Activated CD4-positive, alpha-beta T cell treated with anti-CD3 and anti-CD28 coated beads for 48 hours (primary cell): ENCODE results near the gene DYSF.
A peak's percentile ranks its signal among the peaks of the same experiment; 100 is the strongest.

Experiments used
- DNase-seq: peaks from one replicate; pipeline ENCODE4 v3.0.0-alpha.2; 2020

The DYSF gene

DNA sequence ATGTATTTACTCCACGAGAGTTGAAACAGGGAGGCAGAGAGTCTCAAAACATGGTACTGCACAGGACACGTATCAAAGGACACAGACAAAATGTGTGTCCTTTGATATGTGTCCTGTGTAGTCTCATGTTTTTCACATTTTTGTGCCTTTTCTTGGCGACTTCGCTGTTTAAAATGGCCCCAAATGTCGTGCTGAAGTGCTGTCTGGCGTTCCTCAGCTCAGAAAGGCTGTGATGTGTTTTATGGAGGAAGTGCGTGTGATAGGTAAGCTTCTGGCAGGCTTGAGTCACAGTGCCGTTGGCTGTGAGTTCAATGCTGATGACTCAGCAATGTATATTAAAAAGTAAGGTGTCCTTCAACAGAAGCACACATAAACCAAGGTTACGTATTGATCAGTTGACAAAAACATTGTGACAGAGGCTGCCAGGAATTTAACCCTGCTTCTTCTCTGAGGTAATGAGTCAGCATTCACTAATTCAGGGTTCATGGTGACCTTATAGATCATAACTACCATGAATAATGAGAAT, 78.2 kb downstream of the DYSF start:
- DNase-seq, result peak; percentile 10

DNA sequence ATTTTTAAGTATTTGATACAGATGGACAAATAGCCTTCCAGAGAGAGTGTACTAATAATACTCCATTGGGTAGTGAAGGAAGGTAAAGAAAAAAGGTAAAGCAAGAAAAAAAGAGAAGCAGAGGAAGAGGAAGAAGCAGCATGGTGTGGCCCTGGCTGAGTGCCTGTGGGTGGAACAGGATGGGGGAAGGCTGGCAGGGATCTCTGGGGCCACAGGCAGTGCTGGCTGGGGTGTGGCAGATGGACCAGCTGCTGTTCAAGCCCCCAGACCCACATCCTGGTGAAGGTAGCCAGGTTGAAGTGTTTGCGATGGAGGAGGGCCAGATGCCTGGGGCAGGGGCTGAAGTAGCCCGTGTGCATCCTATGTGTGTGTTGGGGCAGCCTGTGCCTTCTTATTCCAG, 79.0 kb downstream of the DYSF start:
- no peak for DNase-seq

DNA sequence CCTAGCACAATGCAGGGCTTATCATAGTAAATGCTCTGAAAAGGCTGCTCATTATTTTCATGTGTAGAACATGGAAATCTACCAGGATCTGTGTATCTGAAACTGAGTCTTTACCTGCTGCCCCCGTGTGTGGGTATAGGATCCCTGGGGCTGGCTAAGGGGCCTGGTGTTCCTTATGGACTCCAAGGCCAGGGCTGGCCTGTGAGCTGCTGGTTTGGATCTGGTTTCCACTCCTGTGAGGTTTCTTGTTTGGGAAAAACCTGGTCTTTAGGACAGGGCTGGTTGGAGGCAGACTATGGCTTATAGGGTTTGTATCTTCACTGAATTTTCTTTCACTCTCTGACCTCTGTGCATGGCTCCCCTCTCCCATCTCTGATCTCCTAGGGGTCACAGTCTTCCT, 80.8 kb downstream of the DYSF start:
- DNase-seq, result no peak

DNA sequence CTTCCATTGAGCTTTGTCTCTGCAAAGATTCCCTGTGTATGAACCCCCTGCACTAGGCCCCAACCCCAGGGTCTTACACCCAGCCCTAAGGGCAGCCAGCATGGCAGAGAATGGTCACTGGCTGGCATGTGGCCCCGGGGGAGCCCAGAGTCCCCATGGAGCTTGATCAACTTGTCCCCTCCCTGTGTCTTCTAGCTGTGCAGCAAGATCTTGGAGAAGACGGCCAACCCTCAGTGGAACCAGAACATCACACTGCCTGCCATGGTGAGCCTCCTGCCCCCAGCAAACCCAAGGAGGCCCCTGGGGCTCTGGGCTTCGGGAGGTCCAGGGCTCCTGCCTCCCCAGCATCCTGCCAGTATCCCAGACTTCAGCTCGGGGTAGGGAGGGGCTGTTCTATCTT, 81.5 kb downstream of the DYSF start:
- no peak for DNase-seq

DNA sequence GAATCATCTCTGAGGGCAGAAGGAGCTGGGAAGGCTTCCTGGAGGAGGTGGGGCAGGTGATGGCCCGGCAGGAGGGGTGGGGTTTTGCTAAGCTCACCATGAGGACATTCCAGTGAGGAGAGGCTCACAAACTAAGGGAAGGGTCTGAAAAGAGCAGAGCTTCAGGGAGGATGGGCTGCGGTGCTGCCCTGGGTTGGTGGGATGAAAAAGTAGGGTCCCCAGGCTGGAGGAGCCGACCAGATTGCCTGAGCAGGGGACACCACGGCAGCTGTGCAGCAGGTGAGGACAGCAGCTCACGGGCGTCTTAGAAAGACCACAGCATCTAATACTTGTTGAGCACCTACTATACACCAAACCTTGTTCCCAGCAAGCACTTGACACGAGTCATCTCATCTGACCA, 82.2 kb downstream of the DYSF start:
- no peak for DNase-seq

DNA sequence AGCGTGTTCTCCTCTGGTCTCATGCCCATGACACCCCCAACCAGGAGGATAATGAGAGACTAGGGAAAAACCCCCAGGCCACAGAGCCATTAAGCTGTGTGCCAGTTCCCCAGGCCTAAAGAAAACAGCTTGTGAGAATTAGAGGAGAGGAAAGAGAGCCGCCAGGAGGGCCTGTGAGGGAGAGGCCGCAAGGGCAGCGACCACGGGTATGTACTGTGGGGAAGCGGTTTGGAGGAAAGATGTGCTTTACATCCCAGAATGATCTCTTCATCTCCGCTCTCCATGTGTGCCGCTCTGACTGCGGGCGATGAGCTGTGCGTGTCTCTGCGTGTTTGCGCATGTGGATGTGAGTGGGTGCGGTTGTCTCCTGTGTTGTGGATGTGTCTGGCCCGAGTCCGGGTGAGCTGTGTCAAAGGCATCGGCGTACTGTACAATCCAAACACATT, 82.9 kb downstream of the DYSF start:
- no peak for DNase-seq

DNA sequence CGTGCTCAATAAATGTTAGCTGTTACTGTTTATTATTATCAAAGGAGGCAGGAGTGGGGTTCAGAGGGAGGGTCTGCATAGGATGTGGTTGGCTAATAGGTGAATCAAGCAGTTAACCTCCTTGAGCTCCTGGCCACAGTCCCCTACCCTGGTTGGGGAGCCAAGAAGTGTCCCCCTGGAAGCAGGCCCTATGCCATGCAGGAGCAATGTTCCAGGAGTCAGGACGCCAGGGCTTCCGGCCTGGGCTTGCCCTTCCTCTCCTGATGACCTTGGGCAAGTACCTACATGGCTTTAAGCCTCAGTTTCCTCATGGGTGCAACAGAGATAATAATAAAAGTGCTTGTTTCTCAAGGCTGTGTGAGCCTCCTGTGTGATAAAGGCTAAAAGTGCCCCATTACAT, 84.9 kb downstream of the DYSF start:
- no peak for DNase-seq

DNA sequence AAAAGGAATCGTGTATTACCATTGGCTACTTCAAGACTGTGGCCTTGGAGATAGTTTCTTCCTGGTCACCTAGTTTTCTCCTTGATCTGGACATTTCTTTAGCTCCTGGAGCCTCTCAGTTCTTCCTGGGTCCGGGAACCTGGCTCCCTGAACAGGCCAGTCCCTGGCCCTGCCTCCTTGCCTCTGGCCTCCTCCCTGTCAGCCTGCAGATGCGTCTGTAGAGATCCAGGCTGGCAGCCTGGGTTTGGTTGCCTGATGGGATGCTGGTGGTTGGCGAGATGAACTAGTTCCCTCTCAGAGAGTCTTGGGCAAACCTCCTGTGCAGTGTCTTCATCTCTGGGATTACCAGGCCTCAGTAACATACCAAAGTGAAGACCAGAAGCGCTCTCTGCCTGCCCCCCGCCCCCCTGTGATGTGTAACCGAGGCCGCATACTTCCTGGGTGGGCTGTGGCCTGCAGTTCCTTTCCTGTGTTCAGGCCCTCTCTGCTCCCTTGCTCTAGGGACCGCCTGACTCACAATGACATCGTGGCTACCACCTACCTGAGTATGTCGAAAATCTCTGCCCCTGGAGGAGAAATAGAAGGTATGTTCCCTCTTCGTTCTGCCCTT, 85.4 kb downstream of the DYSF start:
- DNase-seq, result no peak

DNA sequence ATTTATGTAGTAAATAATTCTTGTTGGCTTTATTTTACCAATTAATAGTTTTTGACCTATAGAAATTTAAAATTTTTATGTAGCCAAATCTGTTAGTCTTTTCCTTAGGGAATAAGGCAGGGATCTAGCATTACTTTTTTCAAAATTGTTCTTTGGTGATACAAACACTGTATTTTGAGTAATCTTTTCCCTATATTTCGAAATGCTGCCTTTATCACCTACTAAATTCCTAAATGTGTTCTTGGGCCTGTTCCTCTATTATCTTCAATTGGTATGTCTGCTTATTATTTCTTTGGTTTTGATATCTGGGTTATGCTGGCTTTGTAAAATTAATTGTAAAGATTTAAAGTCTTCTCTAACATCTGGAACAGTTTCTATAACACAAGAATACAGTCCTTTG, 87.5 kb downstream of the DYSF start:
- DNase-seq, result no peak

DNA sequence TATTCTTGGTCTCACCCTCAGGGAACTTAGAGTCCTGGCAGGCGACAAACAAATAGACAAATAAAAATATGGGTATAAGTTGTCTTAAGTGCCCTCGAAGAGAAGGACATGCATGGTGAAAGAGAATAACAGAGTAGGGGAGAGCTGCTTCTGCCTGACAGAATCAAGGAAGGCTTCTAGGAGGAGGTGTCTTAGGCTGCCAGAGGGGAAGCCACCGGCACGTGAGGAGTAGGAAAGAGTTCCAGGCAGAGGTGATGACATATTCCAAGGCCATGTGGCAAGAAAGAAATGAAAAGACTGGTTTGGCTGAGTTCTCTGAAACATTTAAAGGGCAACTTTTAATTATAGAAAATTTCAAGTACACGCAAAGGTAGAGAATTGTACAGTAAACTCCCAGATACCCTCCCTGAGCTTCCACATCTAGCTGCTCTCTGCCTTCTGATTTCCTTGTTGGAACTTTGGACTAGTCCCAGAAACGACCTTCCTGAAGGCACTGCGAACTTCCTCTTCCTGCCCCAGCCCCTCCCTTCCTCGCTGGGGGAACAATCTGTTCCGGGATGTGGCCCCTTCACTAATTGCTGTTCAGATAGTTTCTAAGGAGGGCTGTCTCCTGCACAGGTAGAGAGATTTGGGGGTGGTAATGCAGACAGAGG, 91.7 kb downstream of the DYSF start:
- no peak for DNase-seq

DNA sequence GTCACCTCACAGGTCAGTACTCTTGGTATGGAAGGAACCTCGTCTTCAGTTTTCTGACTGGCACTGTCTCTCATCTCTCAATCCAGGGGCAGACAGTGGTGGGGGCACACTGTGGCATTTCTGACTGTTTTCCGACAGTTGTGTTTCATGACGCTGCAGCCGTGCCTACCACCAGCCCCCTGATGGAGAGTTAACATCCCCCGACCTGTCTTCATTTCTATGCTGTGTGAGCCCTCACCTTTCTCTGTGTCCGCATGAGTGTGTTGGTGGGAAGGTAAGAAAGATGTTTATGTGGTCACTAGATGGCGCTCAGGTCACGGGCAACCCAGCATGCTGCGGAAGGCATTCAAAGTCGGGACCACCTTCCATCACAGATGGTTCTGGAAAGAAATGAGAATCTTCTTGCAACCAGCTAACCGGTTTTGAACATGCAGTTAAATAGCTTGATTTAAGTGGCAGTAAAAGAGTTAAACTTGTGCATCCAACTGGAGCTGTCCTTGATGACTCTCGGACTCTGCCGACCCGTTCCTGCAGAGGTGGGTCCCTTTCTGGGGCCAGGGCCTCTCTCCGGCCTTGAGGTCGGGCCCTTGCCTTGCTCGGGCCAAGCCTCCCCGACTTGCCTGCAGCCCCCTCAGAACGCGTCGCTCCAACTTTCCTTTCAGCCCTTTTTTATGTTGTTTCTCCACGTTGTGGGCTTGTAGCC, 92.4 kb downstream of the DYSF start:
- peak; percentile 61 for DNase-seq

DNA sequence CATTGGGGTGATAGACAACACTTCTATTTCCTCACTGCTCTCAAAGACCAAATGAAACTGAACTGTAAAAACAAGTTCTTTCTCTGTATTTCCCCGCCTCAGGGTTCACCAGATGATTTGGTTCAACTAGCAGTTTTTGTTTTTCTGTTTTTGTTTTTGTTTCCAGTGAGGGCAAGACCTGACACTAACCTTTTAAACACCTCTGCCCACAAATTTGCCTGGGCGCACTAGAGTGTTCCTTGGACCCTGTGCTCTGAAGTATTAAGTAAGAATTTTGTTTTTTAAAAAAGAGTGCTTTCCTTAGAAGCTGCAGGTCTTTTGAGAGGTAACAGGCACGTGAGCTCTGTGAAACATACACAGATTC, 92.9 kb downstream of the DYSF start:
- no peak for DNase-seq

DNA sequence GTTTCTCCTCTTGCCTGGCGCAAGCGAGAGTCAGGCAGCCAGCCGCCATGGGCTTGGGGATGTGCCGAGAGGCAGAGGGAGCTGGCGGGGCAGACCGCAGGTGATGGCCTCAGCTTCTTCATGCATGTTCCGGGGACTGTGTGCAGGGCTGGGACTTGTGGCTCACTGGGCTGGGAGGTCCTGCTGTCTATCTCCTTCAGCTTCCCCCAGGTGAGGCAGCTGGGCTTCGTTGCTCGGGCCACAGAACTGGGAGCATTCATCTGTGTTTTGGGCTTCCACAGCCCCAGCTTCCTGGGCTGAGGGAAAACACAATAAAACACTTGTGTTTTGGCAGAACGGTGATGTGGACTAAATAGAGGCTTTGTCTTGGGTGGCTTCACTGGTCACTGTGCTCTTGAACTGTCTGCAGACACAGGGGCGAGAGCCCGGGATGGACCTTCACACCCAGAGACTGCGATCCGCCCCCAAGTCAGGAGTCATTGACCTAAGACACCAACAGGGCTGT, 93.5 kb downstream of the DYSF start:
- no peak for DNase-seq

DNA sequence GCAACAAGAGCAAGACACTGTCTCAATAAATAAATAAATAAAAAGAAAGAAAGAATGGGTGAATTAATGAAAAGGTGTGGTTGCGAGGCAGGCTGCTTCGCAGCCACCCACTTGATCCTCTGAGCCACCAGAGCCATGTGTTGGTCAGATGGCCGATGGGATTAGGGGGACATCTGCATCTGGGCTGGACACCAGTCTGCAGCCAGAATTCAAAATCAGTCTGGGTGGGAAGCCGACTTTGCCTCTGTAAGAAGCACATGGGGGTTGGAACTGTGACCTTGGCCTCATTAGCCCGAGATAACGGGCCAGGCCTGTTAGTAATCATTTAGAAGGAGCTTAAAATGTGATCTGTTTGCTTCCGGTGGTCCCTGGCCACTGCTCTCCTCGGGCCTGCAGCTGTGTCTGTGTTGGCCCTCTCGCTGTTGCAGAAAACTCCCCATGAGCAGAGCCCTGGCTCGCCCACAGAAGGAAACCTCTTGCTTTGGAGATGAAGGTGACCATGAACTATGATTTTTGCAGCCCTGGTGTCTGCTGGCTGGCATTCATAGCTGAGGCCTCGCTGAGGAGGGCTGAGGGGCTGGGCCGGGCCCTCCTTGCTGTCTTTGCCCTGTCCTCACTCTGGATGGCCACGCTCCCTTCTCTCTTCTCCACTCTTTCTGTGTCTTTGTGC, 94.4 kb downstream of the DYSF start:
- no peak for DNase-seq

DNA sequence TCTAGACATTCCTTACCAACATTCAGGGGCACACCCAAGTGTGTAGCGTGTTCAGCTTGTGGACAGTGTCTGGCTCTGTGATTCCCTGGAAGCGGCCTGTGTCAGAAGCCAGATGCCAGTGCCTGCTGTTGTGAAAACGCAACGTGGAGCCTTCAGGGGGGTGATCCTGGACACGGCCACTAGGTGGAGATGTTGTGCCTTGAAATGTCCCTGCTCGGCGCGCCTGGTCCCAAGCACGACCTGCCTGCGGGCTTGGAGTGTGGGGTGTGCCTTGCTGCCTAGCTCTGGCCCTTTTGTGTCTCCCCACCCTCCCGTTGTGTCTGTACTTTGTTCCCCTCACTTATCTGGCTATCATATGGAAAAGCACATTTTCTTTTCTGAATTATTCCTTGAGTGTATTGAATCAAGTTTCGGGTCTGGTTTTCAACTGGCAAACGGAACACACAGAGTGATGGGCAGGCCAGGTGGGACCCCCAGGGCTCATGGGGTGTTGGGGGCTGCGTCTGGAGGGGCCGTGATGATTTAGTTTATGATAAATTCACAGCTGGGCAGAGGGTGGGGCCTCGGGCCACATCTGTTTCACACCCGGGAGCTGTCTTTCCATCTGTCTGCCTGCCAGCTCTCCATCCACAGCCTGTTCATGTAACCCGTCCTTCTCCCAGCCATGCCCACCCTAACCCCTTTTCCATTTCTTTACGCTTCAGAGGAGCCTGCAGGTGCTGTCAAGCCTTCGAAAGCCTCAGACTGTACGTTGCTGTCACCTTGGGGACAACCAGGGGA, 95.5 kb downstream of the DYSF start:
- DNase-seq, result peak; percentile 80

DNA sequence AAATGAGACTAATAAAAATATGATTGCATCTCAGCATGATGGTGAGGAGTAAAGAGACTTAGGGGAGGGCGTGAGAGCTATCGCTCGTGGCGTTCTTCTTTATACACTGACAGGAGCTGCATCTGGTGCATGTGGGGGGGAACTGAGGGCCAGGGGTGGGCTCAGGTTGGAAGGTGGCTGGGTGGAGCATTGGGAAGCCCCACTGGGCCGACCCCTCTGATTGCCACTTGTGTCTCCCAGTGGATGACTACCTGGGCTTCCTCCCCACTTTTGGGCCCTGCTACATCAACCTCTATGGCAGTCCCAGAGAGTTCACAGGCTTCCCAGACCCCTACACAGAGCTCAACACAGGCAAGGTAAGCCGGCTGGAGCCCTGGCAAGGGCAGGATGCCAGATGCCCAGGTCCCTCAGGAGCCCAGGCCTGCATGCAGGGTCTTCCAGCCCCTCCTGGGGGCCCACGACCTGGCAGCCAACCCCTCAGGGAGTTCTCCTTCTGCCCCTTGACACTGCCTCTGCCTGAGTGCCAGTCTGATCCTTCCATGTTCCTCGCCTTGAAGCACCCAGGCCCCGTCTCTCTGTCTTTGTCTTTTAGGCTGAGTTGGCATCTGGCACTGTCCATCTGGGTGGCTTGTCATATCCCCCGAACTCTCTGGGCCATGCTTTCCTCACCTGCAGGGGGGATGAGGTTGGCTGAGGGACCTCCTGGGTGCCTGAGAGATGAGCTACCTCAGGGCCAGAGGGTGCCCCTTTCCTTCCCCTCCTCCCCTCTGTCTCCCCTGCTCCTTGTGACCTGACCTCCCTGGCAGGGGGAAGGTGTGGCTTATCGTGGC, 97.7 kb downstream of the DYSF start:
- DNase-seq, result no peak

DNA sequence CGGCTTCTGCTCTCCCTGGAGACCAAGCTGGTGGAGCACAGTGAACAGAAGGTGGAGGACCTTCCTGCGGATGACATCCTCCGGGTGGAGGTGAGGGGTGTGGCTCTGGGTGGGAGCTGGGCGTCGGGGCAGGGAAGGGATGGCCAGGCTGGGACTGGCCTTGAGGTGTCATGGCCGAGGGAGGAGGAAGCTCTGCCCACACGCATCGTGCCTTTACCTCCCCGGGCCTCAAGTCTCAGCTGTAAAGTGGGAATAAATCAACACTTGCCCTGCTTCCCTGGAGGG, 98.2 kb downstream of the DYSF start:
- DNase-seq, result no peak

DNA sequence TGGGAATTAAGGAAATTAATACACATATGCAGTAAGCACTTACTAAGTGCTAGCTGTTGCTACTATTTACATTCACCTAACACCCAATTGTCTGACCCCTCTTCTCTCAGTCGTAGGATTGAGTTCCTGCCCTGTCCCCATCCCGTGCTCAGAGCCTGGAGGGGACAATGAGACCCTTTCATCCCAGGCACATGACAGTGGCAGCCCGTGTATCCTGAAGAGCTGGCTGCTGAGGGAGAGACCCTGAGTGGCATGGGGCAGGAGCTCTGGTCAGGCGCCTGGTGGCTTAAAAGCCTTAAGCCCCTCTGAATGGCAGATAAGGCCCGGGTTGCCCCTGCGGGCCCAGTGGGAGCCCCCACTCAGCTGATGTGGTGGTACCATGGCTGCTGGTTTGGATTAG, 99.0 kb downstream of the DYSF start:
- DNase-seq, result no peak

DNA sequence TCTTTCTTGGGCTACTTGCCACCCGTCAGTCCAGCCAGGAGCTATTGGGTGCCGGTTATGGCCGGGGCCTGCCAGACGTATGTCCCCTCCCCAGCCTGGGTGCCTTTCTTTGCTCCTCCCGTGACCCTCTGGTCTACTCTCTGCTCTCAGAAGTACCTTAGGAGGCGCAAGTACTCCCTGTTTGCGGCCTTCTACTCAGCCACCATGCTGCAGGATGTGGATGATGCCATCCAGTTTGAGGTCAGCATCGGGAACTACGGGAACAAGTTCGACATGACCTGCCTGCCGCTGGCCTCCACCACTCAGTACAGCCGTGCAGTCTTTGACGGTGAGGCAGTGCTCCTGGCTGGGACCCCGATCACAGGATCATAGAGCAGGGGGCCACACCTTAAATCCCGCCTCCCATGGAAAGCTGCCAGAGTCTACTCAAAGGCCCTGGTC, 99.5 kb downstream of the DYSF start:
- no peak for DNase-seq

DNA sequence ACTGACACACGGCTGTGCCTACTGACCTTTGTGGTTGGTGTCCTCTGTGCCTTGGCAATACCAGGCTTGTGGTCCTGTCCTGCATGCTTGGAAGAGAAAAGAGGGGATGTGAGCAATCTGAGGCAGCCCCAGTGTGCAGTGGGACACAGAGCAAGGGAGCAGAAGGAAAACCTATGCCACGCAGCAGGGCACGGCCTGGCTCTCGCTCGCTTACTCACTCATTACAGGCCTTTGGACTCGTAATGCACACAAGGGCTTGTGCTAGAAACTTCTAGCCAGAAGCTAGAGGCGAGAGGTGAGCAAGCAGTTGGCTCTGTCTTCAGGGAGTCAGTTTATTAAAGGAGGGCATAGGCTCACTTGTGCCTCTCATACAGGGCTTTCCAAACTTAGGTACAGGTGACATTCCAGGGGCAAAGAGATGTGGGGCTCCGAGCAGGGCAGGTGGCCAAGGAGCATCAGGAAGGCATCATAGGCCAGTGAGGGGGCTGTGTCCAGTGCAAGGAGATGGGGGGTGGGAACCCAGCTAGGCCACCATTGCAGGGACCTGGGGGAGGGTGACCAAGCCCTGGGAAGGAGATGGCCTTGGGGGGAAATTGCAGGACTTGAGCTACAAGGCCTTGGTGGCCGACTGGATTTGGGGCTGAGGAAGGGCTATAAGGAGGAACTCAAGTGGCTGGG, 100.8 kb downstream of the DYSF start:
- DNase-seq, result no peak

DNA sequence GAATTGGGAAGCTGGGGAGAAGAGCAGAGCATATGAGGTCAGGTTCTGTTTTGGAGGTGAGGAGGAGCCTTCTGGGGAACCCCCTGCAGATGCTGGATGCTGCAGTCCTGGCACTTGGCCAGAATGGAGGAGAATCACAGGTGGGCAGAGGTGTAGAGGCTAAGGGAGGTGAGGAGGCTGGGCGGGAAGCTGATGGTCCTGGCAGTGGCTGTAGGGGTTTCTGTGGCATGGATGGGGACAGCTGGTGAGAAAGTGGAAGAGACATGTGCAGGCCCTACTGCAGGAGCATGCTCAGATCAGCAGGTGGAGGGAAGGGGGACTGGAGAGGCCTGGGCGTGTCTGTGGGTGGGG, 101.3 kb downstream of the DYSF start:
- no peak for DNase-seq
